Right cardiac atrium (tissue), 5 donors: ENCODE measurements around the gene TAL2. TPM values are rescaled to one million over a fixed set of nuclear protein-coding genes. Genes with fewer than 3 reads are reported as not detected.
A peak's percentile ranks its signal among the peaks of the same experiment; 100 is the strongest.

Experiments used
- ATAC-seq, 2 donors: fragments of 200-7000 bp; cut with Tn5 transposase; one replicate each; pipeline versions ENCODE4 v1.8.0 to v1.9.1; 2020; ENCODE audit warnings: moderate library complexity in 2 of 2, mild to moderate bottlenecking in 1 of 2
- DNase-seq, 3 donors: peaks; one replicate each; pipeline ENCODE4 v3.0.0-alpha.2; 2020
- H3K27ac ChIP-seq: one replicate; pipeline ENCODE4 v1.5.1; 2013; ENCODE audit warnings: mild to moderate bottlenecking, low read length, control low read depth, moderate library complexity
- H3K27me3 ChIP-seq: one replicate; pipeline ENCODE4 v1.6.1; 2013; ENCODE audit not compliant: control insufficient read depth, insufficient read depth
- H3K4me1 ChIP-seq: one replicate; pipeline ENCODE4 v1.6.1; 2013; ENCODE audit warnings: low read length; ENCODE audit not compliant: control insufficient read depth, insufficient read depth
- H3K4me3 ChIP-seq: one replicate; pipeline ENCODE4 v1.5.1; 2013; ENCODE audit warnings: low read length, control low read depth
- H3K9me3 ChIP-seq: one replicate; pipeline ENCODE4 v1.6.1; 2013; ENCODE audit warnings: low read length; ENCODE audit not compliant: control insufficient read depth
- WGBS: extraction: QIAGEN DNeasy Blood & Tissue Kit; methylation state at CpG from one replicate; pipeline ENCODE4 v1.1.7; 2013; 5-methylcytosine and 5-hydroxymethylcytosine counted together
- intact Hi-C, 4 donors: fragments of 100-400 bp; cut with DNase I; formaldehyde crosslinking; loops; one replicate each; pipeline versions ENCODE4 v1.11.0 to v1.14.0; 2022 to 2023
- polyA plus RNA-seq: library from polyadenylated mRNA; stranded (reverse); fragments of 200-250 nt; gene quantifications from one replicate; pipeline ENCODE4 v1.2.3, GENCODE V29; 2013
- total RNA-seq, 4 donors: library from RNA; stranded (reverse); fragmentation: NEBNext Ultra II Directional; extraction: Animal tissue kit (Norgen Biotek cat#: 25700); gene quantifications; one replicate each; pipeline ENCODE4 v1.2.1, GENCODE V29; 2021
- donor health status: healthy with polysubstance abuse.
- donor health status: DM: no; HTN: yes; CAD: no.
- donor health status: DM: no; HTN: no; CAD: no.
- donor health status: DM: no; HTN: yes; CAD: no; lungs with severe emphysema.
- donor health status: DM: yes; HTN: yes; CAD: no.

The TAL2 gene
- total and polyA plus RNA-seq, 5 donors = 0.16 TPM; not detected in 4

GRCh38 chr9:105676351-105676923 is 14.2 kb downstream of the TAL2 start:
- DNase-seq = no peak
- intact Hi-C loops = no loop called here
- ATAC-seq = no peak
- whole genome bisulfite sequencing = 42% methylated on average over 6 of the region's 6 CpGs
- Histone ChIP-seq H3K27me3 (no peaks in the 10 kb centered on the region), H3K4me1 (no peaks in the 10 kb centered on the region), H3K9me3 (no peaks in the 10 kb centered on the region), H3K4me3 (no peak overlapping the region), H3K27ac (no peak overlapping the region)

- Histone ChIP-seq H3K27ac (no peak overlapping the region), H3K27me3 (no peaks in the 10 kb centered on the region), H3K4me3 (no peak overlapping the region), H3K9me3 (no peaks in the 10 kb centered on the region), H3K4me1 (no peaks in the 10 kb centered on the region)
- DNase-seq (no peak), ATAC-seq (no peak)
- intact Hi-C loops = no loop called here
- 89% methylated on average over 1 of the region's 1 CpG for WGBS
These were observed 15.9 kb downstream of the TAL2 start for GRCh38 chr9:105678163-105678562.

- WGBS = 48% methylated on average over 1 of the region's 1 CpG
- intact Hi-C loops = no loop called here
- H3K27ac ChIP-seq = no peak overlapping the region
- no peak for DNase-seq
- no peaks in the 10 kb centered on the region for H3K27me3 ChIP-seq
- no peaks in the 10 kb centered on the region for H3K4me1 ChIP-seq
- ATAC-seq = no peak
- no peaks in the 10 kb centered on the region for H3K9me3 ChIP-seq
- H3K4me3 ChIP-seq = no peak overlapping the region
These were observed 16.5 kb downstream of the TAL2 start for GRCh38 chr9:105678781-105679180.

GRCh38 chr9:105679257-105680022 is 17.2 kb downstream of the TAL2 start:
- no peak overlapping the region for H3K27ac ChIP-seq
- no peak for ATAC-seq
- DNase-seq = no peak
- H3K4me3 ChIP-seq = no peak overlapping the region
- H3K9me3 ChIP-seq = no peaks in the 10 kb centered on the region
- H3K27me3 ChIP-seq = no peaks in the 10 kb centered on the region
- intact Hi-C loops = no loop called here
- 76% methylated on average over 8 of the region's 8 CpGs for WGBS
- H3K4me1 ChIP-seq = no peaks in the 10 kb centered on the region

GRCh38 chr9:105681313-105681712 is 19.1 kb downstream of the TAL2 start:
- Histone ChIP-seq H3K4me1 (no peaks in the 10 kb centered on the region), H3K27ac (no peak overlapping the region), H3K4me3 (no peak overlapping the region), H3K9me3 (no peaks in the 10 kb centered on the region), H3K27me3 (no peaks in the 10 kb centered on the region)
- 95% methylated on average over 2 of the region's 2 CpGs for WGBS
- intact Hi-C loops = no loop called here
- DNase-seq (no peak), ATAC-seq (no peak)

- ATAC-seq = no peak
- 95% methylated on average over 1 of the region's 1 CpG for WGBS
- no peak overlapping the region for H3K27ac ChIP-seq
- intact Hi-C loops = no loop called here
- no peak overlapping the region for H3K4me3 ChIP-seq
- H3K4me1 ChIP-seq = no peaks in the 10 kb centered on the region
- H3K9me3 ChIP-seq = no peaks in the 10 kb centered on the region
- DNase-seq = no peak
- no peaks in the 10 kb centered on the region for H3K27me3 ChIP-seq
These were observed 19.5 kb downstream of the TAL2 start for GRCh38 chr9:105681724-105682123.

- 43% methylated on average over 1 of the region's 1 CpG for WGBS
- H3K27ac ChIP-seq = no peak overlapping the region
- no peaks in the 10 kb centered on the region for H3K9me3 ChIP-seq
- H3K4me3 ChIP-seq = no peak overlapping the region
- intact Hi-C loops = no loop called here
- DNase-seq (no peak), ATAC-seq (no peak)
- H3K27me3 ChIP-seq = no peaks in the 10 kb centered on the region
- no peaks in the 10 kb centered on the region for H3K4me1 ChIP-seq
These were observed 21.5 kb downstream of the TAL2 start for GRCh38 chr9:105683688-105684275.

GRCh38 chr9:105686936-105687335 is 24.7 kb downstream of the TAL2 start:
- no peak overlapping the region for H3K4me3 ChIP-seq
- H3K4me1 ChIP-seq = no peaks in the 10 kb centered on the region
- ATAC-seq (no peak), DNase-seq (no peak)
- no peaks in the 10 kb centered on the region for H3K27me3 ChIP-seq
- intact Hi-C loops = no loop called here
- no peaks in the 10 kb centered on the region for H3K9me3 ChIP-seq
- WGBS = 92% methylated on average over 4 of the region's 4 CpGs
- no peak overlapping the region for H3K27ac ChIP-seq

- WGBS = 51% methylated on average over 2 of the region's 2 CpGs
- intact Hi-C loops = no loop called here
These were observed 28.5 kb downstream of the TAL2 start for GRCh38 chr9:105690742-105691141.

GRCh38 chr9:105693435-105694189 is 31.4 kb downstream of the TAL2 start:
- 4% methylated on average over 15 of the region's 15 CpGs for WGBS
- ATAC-seq = no peak
- H3K9me3 ChIP-seq = no peaks in the 10 kb centered on the region
- H3K4me3 ChIP-seq = peak overlapping the region; percentile 85
- H3K4me1 ChIP-seq = no peaks in the 10 kb centered on the region
- H3K27me3 ChIP-seq = no peaks in the 10 kb centered on the region
- intact Hi-C loops = no loop called here
- no peak overlapping the region for H3K27ac ChIP-seq
- no peak for DNase-seq

More at GRCh38 chr9:105690742-105691141, 28.5 kb downstream of the TAL2 start:
- no peaks in the 10 kb centered on the region for H3K4me1 ChIP-seq
- no peaks in the 10 kb centered on the region for H3K27me3 ChIP-seq
- H3K4me3 ChIP-seq = no peak overlapping the region
- no peaks in the 10 kb centered on the region for H3K9me3 ChIP-seq
- no peak overlapping the region for H3K27ac ChIP-seq
- ATAC-seq = no peak
- no peak for DNase-seq
